Bronchial epithelial cell (primary cell): Measurements from ENCODE around the gene JPT1. TPM values are rescaled to one million over a fixed set of nuclear protein-coding genes. Genes with fewer than 3 reads are reported as not detected.
"Not testable (repeated sequence)": the region's sequence is repeated elsewhere in the genome, so short reads cannot be mapped to it uniquely, and the experiment has no call there.

Source experiments
- DNase-seq: peaks from one replicate; pipeline ENCODE4 v3.0.0-alpha.2; 2010; ENCODE audit warnings: low read depth
- FAIRE-seq: peaks from 2 replicates; lab custom pipeline; 2011; peaks lifted over from hg19 to GRCh38; lab: Jason Lieb, UNC
- H3K27me3 ChIP-seq: 2 replicates; pipeline ENCODE4 v1.5.1; 2011; ENCODE audit warnings: low read length; ENCODE audit not compliant: control insufficient read depth, insufficient read depth
- H3K36me3 ChIP-seq: 2 replicates; pipeline ENCODE4 v1.5.1; 2011; ENCODE audit warnings: low read length; ENCODE audit not compliant: control insufficient read depth, insufficient read depth
- H3K4me3 ChIP-seq: 2 replicates; pipeline ENCODE4 v1.5.1; 2011; ENCODE audit warnings: mild to moderate bottlenecking, low read depth, low read length, control low read depth
- total RNA-seq: library from RNA; depleted of rRNA; stranded (reverse); fragments of >200 nt; gene quantifications from 2 replicates; pipeline ENCODE4 v1.2.1, GENCODE V29; 2014
- TF ChIP-seq, protein P1 (sequence below): IDR thresholded peaks from 2 replicates; pipeline ENCODE4 v1.5.1; 2011; ENCODE audit warnings: mild to moderate bottlenecking, moderate library complexity, low read length, control low read depth, inconsistent platforms; ENCODE audit not compliant: insufficient read depth, severe bottlenecking

Gene JPT1
- total RNA-seq, 1 donor from 2014 or later: 188 TPM

- TF ChIP-seq, protein P1, sequence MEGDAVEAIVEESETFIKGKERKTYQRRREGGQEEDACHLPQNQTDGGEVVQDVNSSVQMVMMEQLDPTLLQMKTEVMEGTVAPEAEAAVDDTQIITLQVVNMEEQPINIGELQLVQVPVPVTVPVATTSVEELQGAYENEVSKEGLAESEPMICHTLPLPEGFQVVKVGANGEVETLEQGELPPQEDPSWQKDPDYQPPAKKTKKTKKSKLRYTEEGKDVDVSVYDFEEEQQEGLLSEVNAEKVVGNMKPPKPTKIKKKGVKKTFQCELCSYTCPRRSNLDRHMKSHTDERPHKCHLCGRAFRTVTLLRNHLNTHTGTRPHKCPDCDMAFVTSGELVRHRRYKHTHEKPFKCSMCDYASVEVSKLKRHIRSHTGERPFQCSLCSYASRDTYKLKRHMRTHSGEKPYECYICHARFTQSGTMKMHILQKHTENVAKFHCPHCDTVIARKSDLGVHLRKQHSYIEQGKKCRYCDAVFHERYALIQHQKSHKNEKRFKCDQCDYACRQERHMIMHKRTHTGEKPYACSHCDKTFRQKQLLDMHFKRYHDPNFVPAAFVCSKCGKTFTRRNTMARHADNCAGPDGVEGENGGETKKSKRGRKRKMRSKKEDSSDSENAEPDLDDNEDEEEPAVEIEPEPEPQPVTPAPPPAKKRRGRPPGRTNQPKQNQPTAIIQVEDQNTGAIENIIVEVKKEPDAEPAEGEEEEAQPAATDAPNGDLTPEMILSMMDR: no peak
- DNase-seq: no peak
- no peak for FAIRE-seq
- Histone ChIP-seq H3K27me3 (no peaks in the 10 kb centered on the region), H3K4me3 (no peak overlapping the region), H3K36me3 (peaks cover 5% of the 10 kb centered on the region)
Observed at GRCh38 chr17:75178453-75178852, 24.1 kb upstream of the JPT1 start.

DNA sequence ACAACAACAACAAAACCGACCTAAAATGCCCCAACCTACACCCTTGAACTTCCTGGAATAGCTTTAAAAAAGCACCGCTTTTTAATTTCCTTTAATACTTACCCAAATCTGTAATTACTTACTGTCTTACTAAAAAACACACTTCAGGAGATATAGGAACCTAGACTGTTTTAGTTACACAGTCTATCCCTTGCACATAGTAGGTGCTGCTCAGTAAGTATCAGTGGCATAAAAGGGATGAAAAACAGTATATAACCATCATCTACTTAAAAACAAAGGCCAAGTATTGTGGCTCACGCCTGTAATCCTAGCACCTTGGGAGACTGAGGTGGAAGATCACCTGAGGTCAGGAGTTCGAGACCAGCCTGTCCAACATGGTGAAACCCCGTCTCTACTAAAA lies 22.3 kb upstream of the JPT1 start:
- DNase-seq: no peak
- H3K27me3 ChIP-seq: no peaks in the 10 kb centered on the region
- H3K36me3 ChIP-seq: peaks cover 9% of the 10 kb centered on the region
- no peak overlapping the region for H3K4me3 ChIP-seq
- TF ChIP-seq, protein P1: no peak
- FAIRE-seq: no peak

- H3K27me3 ChIP-seq: no peaks in the 10 kb centered on the region
- FAIRE-seq: no peak
- peaks cover 9% of the 10 kb centered on the region for H3K36me3 ChIP-seq
- DNase-seq: no peak
- TF ChIP-seq, protein P1: no peak
- H3K4me3 ChIP-seq: no peak overlapping the region
Observed at GRCh38 chr17:75174996-75175395, 20.7 kb upstream of the JPT1 start.

DNA sequence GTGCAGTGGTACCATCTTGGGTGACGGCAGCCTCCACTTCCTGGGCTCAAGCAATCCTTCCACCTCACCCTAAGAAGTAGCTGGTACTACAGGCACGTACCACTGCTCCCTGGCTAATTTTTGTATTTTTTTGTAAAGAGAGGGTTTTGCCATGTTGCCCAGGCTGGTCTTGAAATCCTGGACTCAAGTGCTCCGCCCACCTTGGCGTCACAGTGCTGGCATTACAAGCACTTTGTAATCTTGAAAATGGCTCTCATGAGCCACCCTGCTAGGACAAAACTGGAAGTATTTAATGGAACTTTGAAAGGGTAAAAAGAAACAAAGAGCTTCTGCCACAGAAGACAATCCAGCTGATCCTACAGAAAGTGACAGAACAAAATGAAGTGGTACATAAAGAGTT lies 19.2 kb upstream of the JPT1 start:
- peaks cover 10% of the 10 kb centered on the region for H3K36me3 ChIP-seq
- no peaks in the 10 kb centered on the region for H3K27me3 ChIP-seq
- no peak for FAIRE-seq
- H3K4me3 ChIP-seq: no peak overlapping the region
- TF ChIP-seq, protein P1: no peak
- no peak for DNase-seq

- peaks cover 7% of the 10 kb centered on the region for H3K36me3 ChIP-seq
- FAIRE-seq: no peak
- no peak for DNase-seq
- H3K4me3 ChIP-seq: no peak overlapping the region
- TF ChIP-seq, protein P1: no peak
- H3K27me3 ChIP-seq: no peaks in the 10 kb centered on the region
Observed at GRCh38 chr17:75168998-75169397, 14.7 kb upstream of the JPT1 start.

GRCh38 chr17:75164606-75165005 lies 10.3 kb upstream of the JPT1 start:
- H3K4me3 ChIP-seq, DNase-seq, FAIRE-seq, H3K36me3 ChIP-seq, H3K27me3 ChIP-seq: not testable (repeated sequence)
